Measurements from ENCODE around the gene DDX20. TPM values are rescaled to one million over a fixed set of nuclear protein-coding genes. Genes with fewer than 3 reads are reported as not detected.

DDX20 gene
- total RNA-seq, 4 donors from 2014 or later, result 16.0 to 25.0 (median 21.5) TPM

GRCh38 chr1:111802984-111803383, 47.3 kb downstream of the DDX20 start:
- H3K36me3 ChIP-seq, result no peaks in the 10 kb centered on the region
- H3K9me3 ChIP-seq, result no peaks in the 10 kb centered on the region
- no peak for DNase-seq (ENCODE audit: low spot score in 2 of 2)
- H3K4me1 ChIP-seq, result no peaks in the 10 kb centered on the region
- 93% methylated on average over 5 of the region's 5 CpGs for WGBS
- H3K27me3 ChIP-seq, result no peaks in the 10 kb centered on the region
- H3K4me3 ChIP-seq, result no peak overlapping the region
- no peak overlapping the region for H3K27ac ChIP-seq
- no peak for TF ChIP-seq EP300 (IDR thresholded peaks at IDR 0.05)
- TF ChIP-seq POLR2A (IDR thresholded peaks at IDR 0.05), result no peak
- no peak for TF ChIP-seq POLR2AphosphoS5 (IDR thresholded peaks at IDR 0.05)
- TF ChIP-seq, protein P1, sequence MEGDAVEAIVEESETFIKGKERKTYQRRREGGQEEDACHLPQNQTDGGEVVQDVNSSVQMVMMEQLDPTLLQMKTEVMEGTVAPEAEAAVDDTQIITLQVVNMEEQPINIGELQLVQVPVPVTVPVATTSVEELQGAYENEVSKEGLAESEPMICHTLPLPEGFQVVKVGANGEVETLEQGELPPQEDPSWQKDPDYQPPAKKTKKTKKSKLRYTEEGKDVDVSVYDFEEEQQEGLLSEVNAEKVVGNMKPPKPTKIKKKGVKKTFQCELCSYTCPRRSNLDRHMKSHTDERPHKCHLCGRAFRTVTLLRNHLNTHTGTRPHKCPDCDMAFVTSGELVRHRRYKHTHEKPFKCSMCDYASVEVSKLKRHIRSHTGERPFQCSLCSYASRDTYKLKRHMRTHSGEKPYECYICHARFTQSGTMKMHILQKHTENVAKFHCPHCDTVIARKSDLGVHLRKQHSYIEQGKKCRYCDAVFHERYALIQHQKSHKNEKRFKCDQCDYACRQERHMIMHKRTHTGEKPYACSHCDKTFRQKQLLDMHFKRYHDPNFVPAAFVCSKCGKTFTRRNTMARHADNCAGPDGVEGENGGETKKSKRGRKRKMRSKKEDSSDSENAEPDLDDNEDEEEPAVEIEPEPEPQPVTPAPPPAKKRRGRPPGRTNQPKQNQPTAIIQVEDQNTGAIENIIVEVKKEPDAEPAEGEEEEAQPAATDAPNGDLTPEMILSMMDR (IDR thresholded peaks at IDR 0.05), result no peak

GRCh38 chr1:111803951-111804350, 48.2 kb downstream of the DDX20 start:
- TF ChIP-seq, protein P1 (IDR thresholded peaks at IDR 0.05), result no peak
- TF ChIP-seq POLR2AphosphoS5 (IDR thresholded peaks at IDR 0.05) (no peak), POLR2A (IDR thresholded peaks at IDR 0.05) (no peak), EP300 (IDR thresholded peaks at IDR 0.05) (no peak)
- Histone ChIP-seq H3K9me3 (no peaks in the 10 kb centered on the region), H3K4me1 (no peaks in the 10 kb centered on the region), H3K27me3 (no peaks in the 10 kb centered on the region), H3K36me3 (no peaks in the 10 kb centered on the region), H3K27ac (no peak overlapping the region), H3K4me3 (no peak overlapping the region)
- 82% methylated on average over 5 of the region's 5 CpGs for WGBS
- DNase-seq (ENCODE audit: low spot score in 2 of 2), result no peak

DNA sequence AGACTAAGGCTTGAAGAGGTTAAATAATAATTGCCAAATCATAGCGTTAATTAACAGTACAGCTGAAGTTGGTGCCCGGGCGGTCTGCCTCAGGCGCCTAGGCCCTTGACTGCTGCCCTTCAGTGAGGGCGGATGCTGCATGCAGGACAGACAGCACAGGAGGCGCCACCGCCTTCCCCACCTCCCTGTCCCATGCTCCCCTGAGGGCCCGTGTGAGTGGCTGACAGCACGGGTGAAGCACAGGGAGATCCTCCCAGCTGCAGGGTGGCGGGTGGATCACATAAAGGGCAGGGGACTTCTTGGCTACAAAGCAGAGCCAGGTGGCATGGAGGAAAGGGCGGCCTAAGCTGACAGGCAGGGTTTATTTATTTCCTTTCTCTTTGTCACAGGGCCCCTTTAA, 49.1 kb downstream of the DDX20 start:
- H3K4me3 ChIP-seq, result no peak overlapping the region
- DNase-seq (ENCODE audit: low spot score in 2 of 2), result no peak
- no peaks in the 10 kb centered on the region for H3K9me3 ChIP-seq
- H3K36me3 ChIP-seq, result no peaks in the 10 kb centered on the region
- no peaks in the 10 kb centered on the region for H3K27me3 ChIP-seq
- no peak overlapping the region for H3K27ac ChIP-seq
- 60% methylated on average over 9 of the region's 11 CpGs for WGBS
- H3K4me1 ChIP-seq, result no peaks in the 10 kb centered on the region
- TF ChIP-seq, protein P1 (IDR thresholded peaks at IDR 0.05), result no peak
- no peak for TF ChIP-seq POLR2AphosphoS5 (IDR thresholded peaks at IDR 0.05)
- no peak for TF ChIP-seq POLR2A (IDR thresholded peaks at IDR 0.05)
- TF ChIP-seq EP300 (IDR thresholded peaks at IDR 0.05), result no peak

DNA sequence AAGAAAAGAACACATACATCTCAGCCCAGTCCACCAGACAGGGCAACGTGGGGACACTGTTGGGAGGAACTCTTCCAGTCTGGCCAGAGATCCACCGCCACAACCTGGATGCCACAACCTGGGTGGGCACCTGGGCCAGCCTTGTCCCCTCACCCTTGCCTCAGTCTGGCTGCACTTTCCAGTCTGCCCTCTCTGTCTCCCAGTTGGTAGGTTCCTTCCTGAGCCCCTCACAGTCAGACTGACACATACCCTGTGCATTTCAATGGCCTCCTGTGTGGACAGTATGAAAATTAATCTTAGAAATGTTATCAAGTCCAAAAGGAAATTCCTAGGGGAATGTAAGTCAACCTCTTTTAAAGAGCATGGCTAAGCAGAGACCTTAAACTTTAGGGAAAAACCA, 49.5 kb downstream of the DDX20 start:
- no peak overlapping the region for H3K4me3 ChIP-seq
- H3K4me1 ChIP-seq, result no peaks in the 10 kb centered on the region
- WGBS, result 95% methylated on average over 2 of the region's 2 CpGs
- no peak for DNase-seq (ENCODE audit: low spot score in 2 of 2)
- H3K27ac ChIP-seq, result no peak overlapping the region
- no peaks in the 10 kb centered on the region for H3K27me3 ChIP-seq
- TF ChIP-seq EP300 (IDR thresholded peaks at IDR 0.05), result no peak
- TF ChIP-seq, protein P1 (IDR thresholded peaks at IDR 0.05), result no peak
- no peak for TF ChIP-seq POLR2AphosphoS5 (IDR thresholded peaks at IDR 0.05)
- TF ChIP-seq POLR2A (IDR thresholded peaks at IDR 0.05), result no peak
- H3K9me3 ChIP-seq, result no peaks in the 10 kb centered on the region
- H3K36me3 ChIP-seq, result no peaks in the 10 kb centered on the region

GRCh38 chr1:111811891-111812290, 56.2 kb downstream of the DDX20 start:
- DNase-seq (ENCODE audit: low spot score in 2 of 2), result no peak
- Histone ChIP-seq H3K36me3 (no peaks in the 10 kb centered on the region), H3K4me3 (no peak overlapping the region), H3K9me3 (no peaks in the 10 kb centered on the region), H3K27me3 (no peaks in the 10 kb centered on the region), H3K27ac (no peak overlapping the region), H3K4me1 (no peaks in the 10 kb centered on the region)
- no peak for TF ChIP-seq POLR2A (IDR thresholded peaks at IDR 0.05)
- TF ChIP-seq POLR2AphosphoS5 (IDR thresholded peaks at IDR 0.05), result no peak
- TF ChIP-seq EP300 (IDR thresholded peaks at IDR 0.05), result no peak
- TF ChIP-seq, protein P1 (IDR thresholded peaks at IDR 0.05), result no peak
- 93% methylated on average over 8 of the region's 10 CpGs for WGBS
